HG02870 (cell line): ENCODE results near the gene TECPR1.

Source experiments
- ATAC-seq: cut with Tn5 transposase; IDR thresholded peaks from one replicate; pipeline ENCODE4 v1.9.1; 2021; ENCODE audit warnings: mild to moderate bottlenecking, moderate library complexity; ENCODE audit not compliant: unreplicated experiment

Gene TECPR1

DNA sequence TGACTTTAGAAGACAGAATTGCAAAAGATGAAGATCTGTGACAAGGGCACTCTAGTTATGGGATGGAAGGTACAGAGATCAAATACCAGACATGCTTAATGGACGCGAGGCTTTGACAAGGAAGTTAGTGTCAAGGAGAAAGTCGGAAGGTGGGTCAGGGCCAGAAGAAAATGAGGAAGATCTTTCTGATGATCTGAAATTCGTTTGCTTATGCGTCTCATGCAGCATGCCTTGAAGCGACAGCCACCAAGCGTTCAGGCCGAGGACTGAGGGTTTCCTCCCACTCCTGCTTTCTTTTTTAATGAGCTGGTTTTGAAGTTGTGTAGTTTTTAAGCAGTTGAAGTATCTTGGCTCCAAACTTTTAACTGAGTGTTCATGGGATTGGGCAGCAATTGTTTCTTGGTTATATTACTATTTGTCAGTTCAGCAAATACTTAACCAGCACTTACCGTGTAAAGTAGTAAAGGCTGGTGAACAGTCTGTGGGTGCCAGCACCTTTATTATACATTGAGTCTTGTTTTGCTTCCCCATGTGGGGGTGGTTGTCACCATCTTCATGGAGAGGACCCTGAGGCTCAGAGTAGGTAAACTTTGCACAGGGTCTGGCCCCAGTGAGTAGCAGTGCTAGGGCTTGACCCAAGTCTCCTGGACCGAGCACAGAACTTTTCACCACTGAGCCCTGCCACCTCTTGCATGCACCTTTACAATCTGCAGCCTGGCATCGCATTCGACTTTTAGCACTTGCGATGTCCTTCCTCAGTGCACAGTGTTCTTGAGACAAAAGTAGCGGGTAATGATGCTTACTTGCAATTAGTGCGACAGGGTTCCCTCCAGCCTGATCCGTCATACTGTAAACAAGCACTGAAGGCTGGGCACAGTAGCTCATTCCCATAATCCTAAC is 55.1 kb downstream of the TECPR1 start:
- ATAC-seq: no peak

DNA sequence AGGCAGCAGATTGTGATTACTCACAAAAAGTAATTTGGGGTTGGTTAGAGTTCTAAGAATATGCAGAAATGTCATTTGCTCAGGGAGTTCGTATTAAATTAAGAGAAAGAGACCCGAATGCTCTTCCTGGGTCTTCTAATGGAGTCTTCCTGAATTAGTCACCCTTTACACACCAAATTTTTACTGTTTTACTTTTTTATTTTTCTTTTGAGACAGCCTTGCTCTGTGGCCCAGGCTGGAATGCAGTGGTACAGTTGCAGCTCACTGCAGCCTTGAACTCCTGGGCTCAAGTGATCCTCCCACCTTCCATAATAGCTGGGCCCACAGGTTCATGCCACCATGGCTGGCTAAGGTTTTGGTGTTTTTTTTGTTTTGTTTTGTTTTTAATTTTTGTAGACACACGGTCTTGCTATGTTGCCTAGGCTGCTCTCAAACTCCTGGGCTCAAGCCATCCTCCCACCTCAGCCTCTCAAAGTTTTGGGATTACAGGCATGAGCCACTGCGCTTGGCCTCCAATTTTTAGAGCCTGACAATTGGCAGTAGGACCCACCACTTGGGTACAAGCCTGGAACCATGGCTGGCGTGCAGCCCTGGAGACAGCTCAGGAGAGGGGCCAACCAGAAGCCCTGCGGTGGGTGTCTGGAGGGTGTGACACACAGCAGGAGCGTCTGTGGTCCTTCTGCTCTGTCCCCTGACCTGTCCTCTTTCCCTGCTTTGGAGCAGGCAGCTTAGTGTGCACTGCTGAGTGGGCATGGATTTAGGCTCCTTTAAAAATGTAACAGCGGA is 57.2 kb downstream of the TECPR1 start:
- ATAC-seq: no peak

DNA sequence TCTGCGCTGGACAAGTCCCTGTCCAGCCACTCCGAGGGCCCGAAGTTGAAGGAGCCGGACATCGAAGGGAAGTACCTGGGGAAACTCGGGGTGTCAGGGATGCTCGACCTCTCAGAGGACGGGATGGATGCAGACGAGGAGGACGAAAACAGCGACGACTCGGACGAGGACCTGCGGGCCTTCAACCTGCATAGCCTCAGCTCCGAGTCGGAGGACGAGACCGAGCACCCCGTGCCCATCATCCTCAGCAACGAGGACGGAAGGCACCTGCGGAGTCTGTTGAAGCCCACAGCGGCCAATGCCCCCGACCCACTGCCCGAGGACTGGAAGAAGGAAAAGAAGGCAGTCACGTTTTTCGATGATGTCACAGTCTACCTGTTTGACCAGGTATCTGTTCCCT is 57.8 kb downstream of the TECPR1 start:
- ATAC-seq: no peak

DNA sequence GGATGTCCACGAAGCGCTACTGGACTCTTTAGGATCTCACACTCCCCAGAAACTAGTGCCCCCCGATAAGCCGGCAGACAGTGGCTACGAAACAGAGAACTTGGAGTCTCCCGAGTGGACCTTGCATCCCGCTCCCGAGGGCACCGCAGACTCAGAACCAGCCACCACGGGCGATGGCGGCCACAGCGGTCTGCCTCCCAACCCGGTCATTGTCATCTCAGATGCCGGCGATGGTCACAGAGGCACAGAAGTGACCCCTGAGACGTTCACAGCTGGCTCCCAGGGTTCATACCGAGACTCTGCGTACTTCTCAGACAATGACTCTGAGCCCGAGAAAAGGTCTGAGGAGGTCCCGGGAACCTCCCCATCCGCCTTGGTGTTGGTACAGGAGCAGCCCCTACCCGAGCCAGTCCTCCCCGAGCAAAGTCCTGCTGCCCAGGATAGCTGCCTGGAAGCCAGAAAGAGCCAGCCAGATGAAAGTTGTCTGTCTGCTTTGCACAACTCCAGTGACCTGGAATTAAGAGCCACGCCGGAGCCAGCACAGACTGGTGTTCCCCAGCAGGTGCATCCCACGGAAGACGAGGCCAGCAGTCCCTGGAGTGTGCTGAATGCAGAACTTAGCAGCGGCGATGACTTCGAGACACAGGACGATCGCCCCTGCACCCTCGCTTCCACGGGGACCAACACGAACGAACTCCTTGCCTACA is 58.4 kb downstream of the TECPR1 start:
- ATAC-seq: no peak

DNA sequence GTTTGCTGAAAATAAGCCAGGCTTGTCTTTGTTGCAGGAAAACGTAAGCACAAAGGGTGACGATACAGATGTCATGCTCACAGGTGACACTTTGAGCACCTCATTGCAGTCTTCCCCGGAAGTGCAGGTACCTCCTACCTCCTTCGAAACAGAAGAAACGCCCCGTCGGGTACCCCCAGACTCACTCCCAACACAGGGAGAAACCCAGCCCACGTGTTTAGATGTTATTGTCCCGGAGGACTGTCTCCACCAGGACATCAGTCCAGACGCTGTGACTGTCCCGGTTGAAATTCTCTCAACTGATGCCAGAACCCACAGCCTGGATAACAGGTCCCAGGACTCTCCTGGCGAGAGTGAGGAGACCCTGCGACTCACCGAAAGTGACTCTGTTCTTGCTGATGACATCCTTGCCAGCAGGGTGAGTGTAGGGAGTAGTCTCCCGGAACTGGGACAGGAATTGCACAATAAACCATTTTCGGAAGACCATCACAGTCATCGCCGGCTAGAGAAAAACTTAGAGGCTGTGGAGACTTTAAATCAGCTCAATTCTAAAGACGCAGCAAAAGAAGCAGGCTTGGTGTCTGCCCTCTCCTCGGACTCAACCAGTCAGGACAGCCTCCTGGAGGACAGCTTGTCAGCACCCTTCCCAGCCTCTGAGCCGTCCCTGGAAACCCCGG is 59.1 kb downstream of the TECPR1 start:
- ATAC-seq: no peak

DNA sequence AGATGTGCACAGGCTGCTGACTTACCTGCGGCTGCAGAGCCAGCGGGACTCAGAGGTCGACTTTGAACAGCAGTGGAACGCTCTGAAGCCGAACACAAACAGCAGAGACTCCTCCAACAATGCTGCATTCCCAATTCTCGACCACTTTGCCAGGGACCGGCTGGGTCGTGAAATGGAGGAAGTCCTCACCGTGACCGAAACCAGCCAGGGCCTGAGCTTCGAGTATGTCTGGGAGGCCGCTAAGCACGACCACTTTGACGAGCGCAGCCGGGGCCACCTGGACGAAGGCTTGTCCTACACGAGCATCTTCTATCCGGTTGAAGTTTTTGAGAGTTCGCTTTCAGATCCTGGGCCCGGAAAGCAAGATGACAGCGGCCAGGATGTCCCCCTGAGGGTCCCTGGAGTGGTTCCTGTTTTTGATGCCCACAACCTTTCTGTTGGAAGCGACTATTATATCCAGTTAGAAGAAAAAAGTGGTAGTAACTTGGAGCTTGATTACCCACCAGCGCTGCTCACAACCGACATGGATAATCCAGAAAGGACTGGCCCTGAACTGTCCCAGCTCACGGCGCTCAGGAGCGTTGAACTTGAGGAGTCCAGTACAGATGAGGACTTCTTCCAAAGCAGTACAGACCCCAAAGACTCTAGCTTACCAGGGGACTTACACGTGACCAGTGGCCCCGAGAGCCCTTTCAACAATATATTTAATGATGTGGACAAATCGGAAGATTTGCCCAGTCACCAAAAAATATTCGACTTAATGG is 60.2 kb downstream of the TECPR1 start:
- no peak for ATAC-seq

DNA sequence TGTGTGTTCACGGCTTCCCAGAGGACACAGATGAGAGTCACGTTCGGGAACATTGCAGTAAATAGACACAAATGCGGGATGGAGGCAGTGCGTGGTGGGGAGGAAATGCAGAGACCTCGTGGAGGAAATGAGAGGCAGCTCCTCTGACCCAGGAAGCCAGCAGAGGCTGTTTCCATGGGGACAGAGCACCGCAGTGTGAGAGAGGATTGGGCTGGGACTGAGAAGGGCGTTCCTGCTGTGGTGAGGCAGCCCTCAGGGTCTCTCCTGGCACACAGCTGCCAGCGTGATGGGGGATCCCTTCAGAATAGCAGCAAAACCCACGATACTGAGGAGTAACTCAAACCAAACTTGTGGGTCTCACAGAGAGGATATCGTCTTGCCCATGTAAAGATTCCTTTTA is 62.5 kb downstream of the TECPR1 start:
- ATAC-seq: no peak

DNA sequence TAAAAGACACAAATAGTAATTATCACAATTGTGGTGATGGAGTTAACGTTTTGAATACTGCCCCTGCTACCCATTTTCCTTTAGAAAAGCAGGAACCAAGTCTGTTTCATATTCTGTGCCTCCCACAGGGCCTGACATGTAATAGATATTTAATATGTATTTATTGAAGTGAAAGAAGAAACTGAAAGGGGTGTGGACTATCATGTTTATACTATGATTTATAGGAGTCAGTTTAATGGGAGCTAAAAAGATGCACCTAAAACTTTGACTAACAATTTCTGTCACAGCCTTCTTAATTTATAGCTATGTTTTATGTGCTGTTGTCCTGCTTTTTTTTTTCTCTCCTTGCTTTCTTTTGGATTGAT is 64.9 kb downstream of the TECPR1 start:
- no peak for ATAC-seq

DNA sequence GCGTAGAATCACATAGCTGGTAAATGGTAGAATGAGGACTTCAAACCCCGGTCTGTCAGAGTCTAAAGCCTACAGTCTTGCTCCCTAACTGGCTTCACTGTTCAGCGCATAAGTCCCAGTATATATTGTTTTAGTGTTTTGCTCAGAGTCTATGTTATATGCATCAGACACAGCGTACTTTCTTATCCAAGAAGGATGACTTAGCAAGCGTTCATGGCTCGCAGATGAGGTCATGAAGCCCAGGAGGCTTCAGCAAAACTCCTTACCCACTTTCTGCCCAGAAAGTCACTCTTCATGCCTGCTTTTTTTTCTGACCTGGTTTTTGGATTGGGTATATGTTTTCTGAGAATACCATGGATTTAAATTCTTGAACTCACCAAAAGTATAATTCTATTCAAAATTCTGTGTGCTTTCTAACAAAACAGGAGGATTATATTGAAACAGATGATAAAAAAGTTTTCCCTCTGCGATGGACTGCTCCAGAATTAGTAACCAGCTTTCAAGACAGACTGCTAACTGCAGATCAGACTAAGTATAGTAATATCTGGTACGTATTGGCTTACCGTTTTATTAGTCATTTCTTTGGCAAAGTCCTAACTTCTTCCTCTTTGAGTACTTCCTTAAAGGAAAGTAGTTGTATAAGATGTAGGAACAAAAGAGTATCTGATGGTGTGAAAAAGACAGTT is 65.4 kb downstream of the TECPR1 start:
- ATAC-seq: no peak

DNA sequence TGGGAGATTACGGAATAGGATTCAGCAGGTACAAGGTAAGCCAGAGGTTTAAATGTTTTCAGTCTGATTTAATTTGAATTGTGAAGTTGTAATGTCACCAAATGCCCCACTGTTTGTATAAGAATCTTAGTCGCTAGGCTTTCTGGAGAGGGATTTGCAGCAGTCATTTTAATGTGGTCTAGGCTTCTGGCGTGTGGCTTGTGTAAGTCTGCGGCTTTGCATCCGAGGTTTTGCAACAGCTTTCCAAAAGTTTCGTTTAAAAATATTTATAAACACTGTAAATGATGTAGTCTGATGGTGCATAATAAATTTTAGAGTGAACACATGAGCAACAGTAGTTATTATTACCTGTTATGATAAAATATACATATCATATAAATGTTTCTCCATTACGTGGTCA is 66.9 kb downstream of the TECPR1 start:
- ATAC-seq: no peak

DNA sequence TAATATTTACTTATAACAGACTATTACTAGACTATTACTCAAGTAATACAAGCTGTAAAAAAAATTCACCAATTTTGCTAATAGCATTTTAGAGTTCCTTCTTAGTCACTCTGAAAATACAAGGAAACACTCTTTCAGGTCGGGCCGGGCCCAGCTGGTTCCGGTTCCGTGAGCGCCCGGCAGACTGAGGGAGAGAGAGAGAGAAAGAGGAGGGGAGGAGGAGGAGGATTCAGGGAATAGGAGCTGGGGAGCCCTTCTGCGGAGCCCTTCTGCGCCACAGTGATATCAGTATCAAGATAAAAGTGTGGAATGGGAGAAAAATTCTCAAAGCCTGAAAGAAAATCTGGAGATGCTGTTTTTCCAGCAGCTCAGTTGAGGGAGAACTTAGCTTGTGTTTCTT is 71.3 kb downstream of the TECPR1 start:
- ATAC-seq: no peak

DNA sequence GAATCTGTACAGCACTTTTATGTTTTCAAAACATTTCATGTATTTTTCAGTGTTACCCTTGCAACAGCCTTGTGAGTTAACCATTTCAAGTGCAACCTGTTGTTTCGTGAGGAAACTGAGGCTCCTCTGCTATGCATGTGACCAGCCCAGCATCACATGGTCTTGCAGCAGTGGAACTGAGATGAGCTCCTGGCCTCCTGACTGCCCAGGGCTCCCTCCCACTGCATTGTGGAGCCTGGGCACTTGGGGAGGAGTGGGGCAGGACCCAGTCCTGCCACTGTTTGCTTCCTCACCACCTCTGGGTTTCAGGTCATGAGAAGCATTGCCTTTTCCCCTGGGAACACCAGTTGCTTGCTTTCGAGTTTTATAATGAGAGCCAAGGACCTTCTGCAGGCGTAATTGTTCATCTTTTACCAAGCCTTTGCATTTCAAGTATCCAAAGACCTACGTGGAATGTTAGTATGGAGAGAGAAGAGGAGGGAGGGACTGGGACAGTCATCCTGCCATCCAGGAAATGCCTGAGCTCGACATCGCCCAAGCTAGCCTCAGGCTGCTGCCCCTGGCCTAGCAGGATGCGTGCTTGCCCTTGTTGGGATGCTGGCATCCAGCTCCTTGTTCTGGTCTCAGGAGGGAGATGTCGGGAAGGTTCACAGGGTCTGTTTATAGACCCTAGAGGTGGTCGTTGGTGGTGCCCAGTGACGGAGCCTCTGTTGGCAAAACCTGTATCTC is 73.1 kb downstream of the TECPR1 start:
- ATAC-seq: no peak

DNA sequence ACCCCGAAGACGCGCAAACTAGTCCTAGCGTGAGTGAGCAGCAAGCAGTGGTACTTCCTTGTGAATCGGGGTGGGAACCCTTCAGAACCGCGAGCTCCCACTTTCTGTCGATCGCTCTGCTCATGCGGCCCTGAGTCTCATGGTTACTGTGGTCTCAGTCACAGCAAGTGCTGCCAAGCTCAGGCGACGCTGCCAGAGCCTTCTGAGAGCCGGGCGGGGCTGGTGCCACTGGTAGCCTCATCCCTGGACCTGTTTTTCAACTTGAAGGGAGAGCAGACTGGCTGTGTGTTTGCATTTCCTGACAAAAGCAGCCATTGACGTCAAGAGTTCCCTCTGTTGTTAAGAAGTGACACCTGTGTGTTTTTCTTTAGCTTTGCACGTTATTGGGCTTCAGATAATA is 73.7 kb downstream of the TECPR1 start:
- ATAC-seq: no peak

DNA sequence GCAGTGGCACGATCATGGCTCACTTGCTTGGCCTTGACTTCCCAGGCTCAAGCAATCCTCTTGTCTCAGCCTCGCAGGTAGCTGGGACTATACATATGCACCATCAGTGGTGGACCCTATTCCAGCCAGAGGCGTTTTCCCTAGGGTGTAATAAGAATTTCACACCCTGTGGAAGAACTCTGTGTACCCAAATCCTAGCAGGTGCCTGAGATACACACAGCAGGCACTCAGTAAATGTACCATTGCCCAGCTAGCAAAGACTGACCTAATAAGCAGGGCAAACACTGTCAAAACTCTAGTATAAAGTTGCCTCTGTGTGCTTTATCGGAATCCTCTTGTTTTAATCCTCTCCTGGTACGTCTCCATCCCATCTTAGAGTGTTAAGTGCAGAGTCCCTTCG is 74.5 kb downstream of the TECPR1 start:
- no peak for ATAC-seq

DNA sequence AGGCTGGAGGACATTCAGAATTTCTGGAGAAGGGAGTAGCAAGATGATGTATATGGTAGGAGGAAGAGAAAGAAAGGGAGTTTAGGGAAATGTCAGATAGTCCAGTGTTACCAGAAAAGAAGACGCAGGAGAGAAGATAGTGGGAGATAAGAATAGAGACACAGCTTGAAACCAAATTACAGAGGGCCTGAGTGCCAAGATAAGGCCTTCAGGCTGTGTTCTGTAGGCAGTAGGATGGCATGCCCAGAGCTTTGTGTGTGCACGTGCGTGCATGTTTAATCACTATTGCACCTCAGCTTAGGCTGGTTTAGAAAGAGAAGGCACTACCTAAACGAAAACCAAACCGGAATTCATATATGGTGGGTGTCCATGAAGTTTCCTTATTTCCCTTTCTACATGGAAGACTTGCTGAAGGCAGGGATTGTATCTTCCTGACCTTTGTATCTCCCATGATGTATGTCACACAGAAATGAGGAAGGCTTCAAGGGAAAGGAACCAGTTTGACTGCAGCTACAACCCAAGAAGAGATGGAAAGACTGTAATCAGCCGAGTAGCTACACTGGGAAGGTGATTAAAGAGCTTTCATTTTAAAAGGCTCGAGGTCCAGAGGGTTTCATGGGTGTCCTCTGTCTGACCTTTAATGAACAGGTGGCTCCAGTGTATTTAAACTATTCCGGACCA is 76.6 kb downstream of the TECPR1 start:
- ATAC-seq: no peak

DNA sequence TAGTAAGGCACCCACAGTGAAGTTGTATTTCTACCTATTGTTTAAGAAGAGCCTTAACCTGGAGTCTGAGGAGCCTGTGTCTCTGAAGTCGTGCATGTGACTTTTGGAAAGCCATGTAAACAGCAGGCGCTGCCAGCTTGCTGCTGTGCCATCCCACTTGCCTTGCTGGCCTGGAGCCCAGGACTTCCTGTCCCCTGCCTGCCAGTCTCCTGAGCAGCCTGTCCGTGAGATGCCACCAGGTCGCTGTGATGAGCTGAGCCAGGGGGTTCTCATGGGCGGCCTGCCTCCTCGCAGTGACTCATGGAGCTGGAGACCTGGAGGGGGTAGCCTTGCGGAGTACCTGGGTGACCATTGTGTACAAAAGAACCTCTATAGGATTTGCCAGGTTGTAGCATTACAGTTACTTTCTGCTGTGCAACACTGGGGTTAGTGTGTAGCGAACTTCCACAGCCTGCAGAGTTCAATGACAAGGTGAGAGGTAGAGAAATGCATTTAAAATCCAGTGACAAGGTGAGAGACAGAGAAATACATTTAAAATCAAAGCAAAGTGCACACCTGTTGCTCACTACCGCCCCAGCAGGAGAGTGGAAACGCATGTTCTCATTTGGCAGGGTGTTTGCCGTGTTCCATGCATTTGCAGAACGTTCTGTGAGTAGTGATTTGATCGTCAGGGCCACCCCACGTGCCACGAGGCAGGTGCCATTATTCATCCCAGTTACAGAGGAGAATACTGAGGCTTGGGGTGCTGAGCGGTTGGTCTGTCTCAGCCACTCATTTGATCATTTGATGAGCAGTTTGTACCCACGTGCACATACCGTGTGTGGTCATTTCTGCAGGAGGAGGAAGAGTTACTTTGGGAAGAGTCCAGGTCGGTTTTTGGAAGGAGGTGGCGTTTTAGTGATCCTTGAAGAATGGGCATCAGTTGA is 77.4 kb downstream of the TECPR1 start:
- no peak for ATAC-seq

DNA sequence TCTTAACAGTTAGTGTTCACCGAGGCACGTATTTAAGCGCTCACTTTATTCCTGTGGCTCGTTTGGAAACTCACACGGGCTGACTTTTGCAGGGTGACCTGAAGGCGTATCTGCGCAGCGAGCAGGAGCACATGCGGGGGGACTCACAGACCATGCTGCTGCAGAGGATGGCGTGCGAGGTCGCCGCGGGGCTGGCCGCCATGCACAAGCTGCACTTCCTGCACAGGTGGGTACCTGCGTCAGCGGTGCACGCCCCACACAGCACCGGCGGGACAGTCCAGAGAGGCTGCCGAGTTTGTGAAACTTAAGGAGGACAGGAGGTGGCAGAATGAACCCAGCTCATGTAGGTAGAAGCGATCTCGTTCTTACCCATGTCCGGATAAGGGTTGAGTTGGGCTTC is 80.6 kb downstream of the TECPR1 start:
- no peak for ATAC-seq
